Spleen (tissue), 11 donors: Measurements from ENCODE around the gene DNAJC7. TPM values are rescaled to one million over a fixed set of nuclear protein-coding genes. Genes with fewer than 3 reads are reported as not detected.

ENCODE experiments used
- DNase-seq: peaks from one replicate; pipeline ENCODE4 v3.0.0-alpha.2; 2020
- H3K27ac ChIP-seq, 8 donors: fragments of 200-600 bp; sonication (generic) in 7 of 8; 1 replicate in 4 of 8; 2 replicates in 4 of 8; pipeline versions ENCODE4 v1.5.0 to v1.8.0; 2016 to 2021; ENCODE audit warnings: inconsistent platforms in 4 of 8, mild to moderate bottlenecking in 4 of 8, moderate library complexity in 1 of 8
- H3K27me3 ChIP-seq, 7 donors: fragments of 200-600 bp; sonication (generic) in 6 of 7; replicated peaks in 1 of 7; 1 replicate in 4 of 7; 2 replicates in 3 of 7; pipeline versions ENCODE4 v1.5.0 to v1.8.0; 2016 to 2021; ENCODE audit warnings: inconsistent platforms in 3 of 7, mild to moderate bottlenecking in 1 of 7
- H3K36me3 ChIP-seq, 6 donors: fragments of 200-600 bp; sonication (generic) in 5 of 6; 1 replicate in 4 of 6; 2 replicates in 2 of 6; pipeline versions ENCODE4 v1.5.0 to v1.8.0; 2016 to 2021; ENCODE audit warnings: inconsistent platforms in 2 of 6
- H3K4me1 ChIP-seq, 6 donors: fragments of 200-600 bp; sonication (generic) in 5 of 6; 1 replicate in 3 of 6; 2 replicates in 3 of 6; pipeline versions ENCODE4 v1.5.0 to v1.8.0; 2016 to 2021; ENCODE audit warnings: inconsistent platforms in 3 of 6
- H3K4me3 ChIP-seq, 8 donors: fragments of 200-600 bp; sonication (generic) in 7 of 8; 1 replicate in 4 of 8; 2 replicates in 4 of 8; pipeline versions ENCODE4 v1.5.0 to v1.8.0; 2016 to 2021; ENCODE audit warnings: inconsistent platforms in 4 of 8, mild to moderate bottlenecking in 4 of 8, moderate library complexity in 2 of 8
- H3K9me3 ChIP-seq, 8 donors: fragments of 200-600 bp; sonication (generic) in 7 of 8; 1 replicate in 4 of 8; 2 replicates in 4 of 8; pipeline versions ENCODE4 v1.5.0 to v1.8.0; 2016 to 2021; ENCODE audit warnings: inconsistent platforms in 4 of 8
- CTCF ChIP-seq, 11 experiments: fragments of 200-600 bp in 7 of 11; fragments of 450-650 bp in 4 of 11; sonication (generic) in 4 of 11; IDR thresholded peaks in 8 of 11; conservative IDR thresholded peaks in 3 of 11; 1 replicate in 7 of 11; 2 replicates in 4 of 11; pipeline versions ENCODE4 v1.4.0 to v1.8.0; 2016 to 2021; ENCODE audit warnings: antibody characterized with exemption in 11 of 11, inconsistent platforms in 4 of 11, mild to moderate bottlenecking in 1 of 11
- POLR2A ChIP-seq, 3 donors: fragments of 450-650 bp; IDR thresholded peaks; one replicate each; pipeline ENCODE4 v1.5.1; 2017; ENCODE audit warnings: antibody characterized with exemption in 3 of 3, mild to moderate bottlenecking in 1 of 3
- POLR2AphosphoS5 ChIP-seq, 3 donors: sonication (generic); formaldehyde crosslinking; IDR thresholded peaks; one replicate each; pipeline ENCODE4 v1.5.1; 2017; ENCODE audit warnings: antibody characterized with exemption in 3 of 3
- WGBS, 5 donors: extraction: QIAGEN DNeasy Blood & Tissue Kit in 3 of 5; methylation state at CpG; one replicate each; pipeline versions ENCODE4 v1.1.5 to v1.1.7; 2013 to 2018; 5-methylcytosine and 5-hydroxymethylcytosine counted together
- intact Hi-C: fragments of 100-400 bp; cut with DNase I; formaldehyde crosslinking; loops from one replicate; pipeline ENCODE4 v1.15.0; 2023; ENCODE audit warnings: low total_unique reads
- polyA plus RNA-seq, 3 donors: library from polyadenylated mRNA; stranded (reverse); fragments of 200-250 nt; gene quantifications; one replicate each; pipeline ENCODE4 v1.2.1, GENCODE V29; 2013
- total RNA-seq, 7 donors: library from RNA; depleted of rRNA in 3 of 7; stranded (reverse); fragments of >200 nt in 3 of 7; fragmentation: NEBNext Ultra II Directional in 4 of 7; extraction: Animal tissue kit (Norgen Biotek cat#: 25700) in 4 of 7; gene quantifications; one replicate each; pipeline versions ENCODE4 v1.1.0 to v1.2.1, GENCODE V29; 2016 to 2021
- donor health status: healthy with polysubstance abuse.
- donor health status: DM: no; HTN: no; CAD: no; lungs with moderate emphysema.
- donor health status: DM: no; HTN: no; CAD: no.
- donor health status: Bipolar disorder and iron deficiency.
- donor health status: healthy.
- donor health status: DM: no; HTN: no; CAD: no.
- donor health status: DM: yes; HTN: yes; CAD: no.

DNAJC7 gene
- total and polyA plus RNA-seq, 10 donors, result 60.6 to 108 (median 79.2) TPM

GRCh38 chr17:41965694-41966462 is 51.4 kb downstream of the DNAJC7 start:
- intact Hi-C loops, result loop anchor here (10.0 kb wide), 1 partner anchor 49 kb away; the partner anchor contains the start of gene DNAJC7
- peaks cover 0 to 29% (median 11%) of the 10 kb centered on the region in 6 donors for H3K36me3 ChIP-seq
- no peaks in the 10 kb centered on the region for H3K27me3 ChIP-seq
- no peak for TF ChIP-seq POLR2A (IDR thresholded peaks at IDR 0.05)
- TF ChIP-seq CTCF (IDR thresholded peaks at IDR 0.05 in 8 of 11, conservative IDR thresholded peaks at IDR 0.05 in 3 of 11), result peak in 1 of 11 experiments; percentile 6
- TF ChIP-seq POLR2AphosphoS5 (IDR thresholded peaks at IDR 0.05), result peak in 1 of 3 donors; percentile 51
- peaks cover 12 to 65% (median 50%) of the 10 kb centered on the region in 6 donors for H3K4me1 ChIP-seq
- peak overlapping the region; percentile 81 to 93 (median 90) for H3K27ac ChIP-seq
- DNase-seq, result peak; percentile 86
- no peaks in the 10 kb centered on the region for H3K9me3 ChIP-seq
- 4 to 9% (median 6%) methylated on average over 17 to 18 of the region's 18 CpGs for WGBS, 5 donors
- H3K4me3 ChIP-seq, result peak overlapping the region; percentile 75 to 95 (median 88)

- H3K4me3 ChIP-seq, result no peak overlapping the region
- intact Hi-C loops, result loop anchor here (5.0 to 10.0 kb wide), 2 partner anchors 52 to 154 kb away; partner anchors contain the start of gene DNAJC7
- H3K9me3 ChIP-seq, result no peaks in the 10 kb centered on the region
- H3K27ac ChIP-seq, result no peak overlapping the region
- H3K4me1 ChIP-seq, result peaks cover 8 to 44% (median 34%) of the 10 kb centered on the region in 6 donors
- H3K36me3 ChIP-seq, result peaks cover 0 to under 1% (median 0%) of the 10 kb centered on the region in 6 donors
- 21 to 29% (median 22%) methylated on average over 8 to 9 of the region's 9 CpGs for WGBS, 5 donors
- TF ChIP-seq POLR2AphosphoS5 (IDR thresholded peaks at IDR 0.05), result peak in 2 of 3 donors; percentile 6 to 37
- peak; percentile 68 to 95 (median 86) for TF ChIP-seq CTCF (IDR thresholded peaks at IDR 0.05 in 8 of 11, conservative IDR thresholded peaks at IDR 0.05 in 3 of 11)
- TF ChIP-seq POLR2A (IDR thresholded peaks at IDR 0.05), result no peak
- H3K27me3 ChIP-seq, result no peaks in the 10 kb centered on the region
- DNase-seq, result peak; percentile 89
Measured at GRCh38 chr17:41962768-41963434, 54.3 kb downstream of the DNAJC7 start.

DNA sequence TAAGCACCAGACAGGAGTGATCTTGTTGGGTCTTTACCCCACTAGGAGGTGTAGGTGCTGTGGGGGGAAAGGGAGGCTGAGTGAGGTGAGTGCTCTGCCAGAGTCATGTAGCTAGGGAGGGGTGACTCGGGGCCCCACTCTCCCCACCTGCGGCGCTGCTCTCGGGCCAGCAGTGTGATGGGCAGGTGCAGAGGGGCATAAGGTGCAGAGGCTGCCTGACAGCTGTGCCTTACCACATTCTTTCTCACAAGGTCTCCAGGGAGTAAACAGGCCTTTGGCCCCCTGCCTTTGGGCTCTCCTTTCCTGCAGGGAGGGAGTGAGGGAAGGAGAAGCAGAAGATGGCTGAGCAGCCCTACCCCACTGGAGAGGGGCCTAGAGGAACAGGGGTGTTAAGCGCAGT is 55.1 kb downstream of the DNAJC7 start:
- 65 to 84% (median 69%) methylated on average over 5 of the region's 5 CpGs for WGBS, 5 donors
- peaks cover 8 to 43% (median 30%) of the 10 kb centered on the region in 6 donors for H3K4me1 ChIP-seq
- H3K27me3 ChIP-seq, result no peaks in the 10 kb centered on the region
- no peak for DNase-seq
- no peak overlapping the region for H3K27ac ChIP-seq
- H3K9me3 ChIP-seq, result no peaks in the 10 kb centered on the region
- no peak overlapping the region for H3K4me3 ChIP-seq
- no peaks in the 10 kb centered on the region for H3K36me3 ChIP-seq
- no peak for TF ChIP-seq POLR2A (IDR thresholded peaks at IDR 0.05)
- TF ChIP-seq CTCF (IDR thresholded peaks at IDR 0.05 in 8 of 11, conservative IDR thresholded peaks at IDR 0.05 in 3 of 11), result no peak
- no peak for TF ChIP-seq POLR2AphosphoS5 (IDR thresholded peaks at IDR 0.05)
- intact Hi-C loops, result loop anchor here (5.0 to 10.0 kb wide), 2 partner anchors 53 to 155 kb away; partner anchors contain the start of gene DNAJC7
